GM19193 (cell line): ENCODE measurements around the gene KRT10.

Experiments used
- POLR2A ChIP-seq: IDR thresholded peaks from 4 replicates; pipeline ENCODE4 v1.6.1; 2011; ENCODE audit not compliant: insufficient read depth, insufficient read length; ENCODE audit errors: extremely low read depth

Gene KRT10

DNA sequence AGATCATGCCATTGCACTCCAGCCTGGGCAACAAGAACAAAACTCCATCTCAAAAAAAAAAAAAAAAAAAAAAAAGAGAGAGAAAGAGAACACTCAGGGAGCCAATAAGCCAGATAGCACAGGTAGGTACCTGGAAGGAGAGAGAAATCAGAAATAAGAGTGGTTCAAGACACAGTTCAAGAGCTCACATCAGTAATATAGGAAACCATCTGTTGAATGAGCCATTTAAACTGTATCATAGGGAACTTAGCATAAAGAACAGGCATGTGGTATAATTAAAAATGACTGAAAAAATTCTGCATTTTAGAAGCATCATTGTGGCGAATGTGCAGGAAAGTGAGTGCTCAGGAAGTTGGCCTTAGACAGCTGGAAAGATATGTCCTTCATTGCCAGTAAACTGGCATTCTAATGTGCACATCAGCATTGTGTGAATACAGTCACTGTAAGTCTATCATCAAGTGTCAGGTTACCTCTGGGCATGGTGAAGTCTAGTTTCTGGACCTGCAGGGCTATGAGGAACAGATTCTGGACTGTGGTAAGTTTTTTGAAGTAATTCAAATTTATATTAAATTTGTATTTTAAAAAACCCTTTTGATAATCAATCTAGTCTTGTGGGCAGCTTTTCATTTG, 24.2 kb upstream of the KRT10 start:
- no peak for TF ChIP-seq POLR2A

DNA sequence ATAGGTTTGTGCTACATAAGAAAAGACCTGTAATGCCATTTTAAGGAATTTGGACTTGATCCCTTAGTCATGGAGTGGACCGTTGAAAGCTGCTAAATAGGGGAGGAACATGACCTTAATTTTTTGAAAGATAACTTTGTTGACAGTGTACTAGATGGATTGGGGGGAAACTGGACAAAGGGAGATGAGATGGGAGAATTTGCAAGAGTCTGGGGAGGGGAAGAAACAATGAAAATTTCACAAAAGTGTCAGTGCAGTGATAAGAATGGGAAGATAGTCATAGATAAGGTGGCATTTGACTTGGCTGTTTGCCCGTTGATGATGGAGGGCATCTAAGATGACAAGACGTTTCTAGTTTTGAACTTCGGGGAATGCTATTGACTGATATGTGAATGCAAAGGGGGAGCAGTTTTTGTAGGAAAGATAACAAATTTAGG, 22.3 kb upstream of the KRT10 start:
- TF ChIP-seq POLR2A, result no peak

DNA sequence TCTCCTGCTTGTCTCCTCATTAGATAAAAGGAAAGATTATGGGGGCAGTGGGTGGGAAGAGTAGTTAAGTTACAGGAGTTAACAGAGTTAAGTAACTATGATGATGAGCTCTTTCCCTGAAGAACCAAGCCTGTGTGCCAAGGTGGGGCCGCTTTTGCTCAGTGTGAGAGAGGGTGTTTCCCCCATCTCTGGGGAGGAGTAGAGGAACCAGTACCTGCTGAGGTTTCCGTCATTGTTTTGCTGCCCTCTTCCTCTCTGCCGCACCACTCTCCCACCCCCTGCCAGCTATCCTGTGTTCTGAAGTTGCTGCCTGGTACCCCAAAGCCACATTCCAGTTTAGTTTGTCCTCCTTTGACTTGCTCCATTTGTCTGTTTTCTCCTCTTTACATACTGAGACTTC, 20.8 kb upstream of the KRT10 start:
- TF ChIP-seq POLR2A, result no peak

DNA sequence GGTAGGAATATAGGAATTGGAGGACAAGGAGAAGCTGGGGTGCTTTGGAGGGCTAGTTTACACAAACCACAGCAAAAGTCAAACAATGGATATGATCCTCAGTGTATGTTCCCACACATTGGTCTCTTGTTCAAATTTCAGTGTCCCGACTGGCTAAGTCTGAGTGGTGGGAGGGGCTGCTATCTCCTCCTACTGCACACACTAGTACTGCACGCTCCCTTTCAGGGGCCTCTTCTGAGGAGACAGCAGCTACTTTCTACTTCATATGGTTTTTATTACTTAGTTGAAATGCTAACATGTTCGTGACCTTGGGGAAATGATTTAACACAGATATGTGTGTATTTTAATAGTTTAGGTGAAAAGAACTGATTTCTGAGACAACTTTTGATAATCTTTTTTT, 18.8 kb upstream of the KRT10 start:
- TF ChIP-seq POLR2A, result no peak

DNA sequence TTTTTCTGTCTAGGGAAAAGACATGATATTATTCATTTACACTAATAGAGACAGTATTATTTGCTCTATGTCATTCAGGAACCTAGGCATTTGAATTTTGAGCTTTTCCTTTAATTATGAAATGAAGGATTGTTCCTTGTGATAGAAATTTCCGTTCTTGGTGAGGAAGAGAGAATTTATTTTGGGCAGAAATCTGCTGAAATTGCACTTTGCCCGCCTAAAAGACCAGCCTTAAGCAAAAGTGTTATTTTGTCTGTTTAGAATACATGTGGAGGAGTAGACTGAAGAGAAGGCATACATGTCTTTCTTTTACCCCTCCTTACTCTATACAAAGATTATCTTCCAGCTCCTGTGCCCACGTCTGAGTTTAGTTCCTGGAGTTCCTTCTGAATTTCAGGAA, 16.8 kb upstream of the KRT10 start:
- no peak for TF ChIP-seq POLR2A

DNA sequence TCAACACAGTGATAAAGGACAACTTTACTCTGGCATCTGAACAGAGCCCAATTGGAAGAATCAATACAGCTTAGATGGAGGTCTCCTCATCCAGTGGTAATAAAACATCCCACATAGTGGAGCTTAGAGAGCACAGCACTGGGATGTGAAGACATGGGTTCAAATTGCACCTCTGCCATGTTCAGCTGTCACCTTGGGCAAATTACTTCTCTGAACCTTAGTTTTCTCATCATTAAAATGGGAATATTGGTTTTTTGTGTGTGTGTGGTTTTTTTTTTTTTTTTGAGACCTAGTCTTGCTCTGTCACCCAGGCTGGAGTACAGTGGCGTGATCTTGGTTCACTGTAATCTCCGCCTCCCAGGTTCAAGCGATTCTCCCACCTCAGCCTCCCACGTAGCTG, 13.6 kb upstream of the KRT10 start:
- no peak for TF ChIP-seq POLR2A

DNA sequence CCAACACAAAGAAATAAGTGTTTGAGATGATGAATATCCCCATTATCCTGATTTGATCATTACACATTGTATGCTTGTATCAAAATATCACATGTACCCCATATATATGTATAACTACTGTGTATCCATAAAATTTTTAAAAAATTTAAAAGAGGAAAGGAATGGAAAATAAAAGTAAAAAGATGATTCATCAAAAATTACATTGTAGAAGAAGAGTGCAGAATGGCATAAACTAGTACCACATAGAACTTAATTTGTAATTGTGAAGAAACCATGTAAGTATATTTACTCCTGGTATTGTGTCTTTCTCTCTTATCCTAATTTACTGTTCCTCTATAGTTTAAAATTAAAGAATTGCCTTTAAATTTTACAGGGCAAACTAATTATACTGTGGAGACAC, 11.5 kb upstream of the KRT10 start:
- no peak for TF ChIP-seq POLR2A

DNA sequence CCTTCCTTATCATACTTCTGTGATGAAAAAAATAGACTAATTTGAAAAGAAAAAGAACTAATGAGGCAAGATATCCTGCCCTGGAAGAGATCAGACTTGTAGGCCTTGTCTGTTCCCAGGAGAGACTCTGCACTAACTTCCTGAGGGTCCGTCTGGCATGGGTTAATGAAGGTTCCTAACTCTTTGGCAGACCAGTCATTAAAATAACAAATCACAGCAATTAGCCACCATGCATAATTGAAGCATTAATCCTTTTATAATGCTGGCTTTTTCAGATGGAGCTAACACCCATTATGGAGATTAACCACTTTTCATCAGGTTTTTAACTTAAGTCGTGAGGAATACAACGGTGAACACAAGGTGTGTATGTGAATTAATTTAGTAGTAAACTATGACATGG, 10.4 kb upstream of the KRT10 start:
- TF ChIP-seq POLR2A, result no peak

DNA sequence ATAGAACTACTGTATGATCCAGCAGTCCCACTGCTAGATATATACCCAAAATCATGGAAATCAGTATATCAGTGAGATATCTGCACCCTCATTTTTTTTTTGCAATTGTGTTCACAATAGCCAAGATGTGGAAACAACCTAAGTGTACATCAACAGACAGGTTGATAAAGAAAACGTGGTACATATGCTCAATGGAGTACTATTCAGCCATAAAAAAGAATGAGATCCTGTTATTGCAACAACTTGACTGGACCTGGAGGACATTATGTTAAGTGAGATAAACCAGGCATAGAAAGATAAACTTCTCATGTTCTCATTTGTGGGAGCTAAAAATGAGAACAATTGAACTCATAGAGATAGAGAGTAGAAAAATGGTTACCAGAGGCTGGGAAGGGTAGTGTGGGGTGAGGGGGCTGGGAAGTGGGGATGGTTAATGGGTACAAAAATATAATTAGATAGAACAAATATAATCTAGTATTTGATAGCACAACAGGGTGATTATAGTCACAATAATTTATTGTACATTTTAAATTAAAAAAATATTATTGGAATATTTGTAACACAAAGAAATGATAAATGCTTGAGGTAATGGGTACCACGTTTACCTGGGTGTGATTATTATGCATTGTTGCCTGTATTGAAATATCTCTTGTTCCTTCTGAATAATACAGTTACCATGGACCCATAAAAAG, 7.8 kb upstream of the KRT10 start:
- TF ChIP-seq POLR2A, result no peak

DNA sequence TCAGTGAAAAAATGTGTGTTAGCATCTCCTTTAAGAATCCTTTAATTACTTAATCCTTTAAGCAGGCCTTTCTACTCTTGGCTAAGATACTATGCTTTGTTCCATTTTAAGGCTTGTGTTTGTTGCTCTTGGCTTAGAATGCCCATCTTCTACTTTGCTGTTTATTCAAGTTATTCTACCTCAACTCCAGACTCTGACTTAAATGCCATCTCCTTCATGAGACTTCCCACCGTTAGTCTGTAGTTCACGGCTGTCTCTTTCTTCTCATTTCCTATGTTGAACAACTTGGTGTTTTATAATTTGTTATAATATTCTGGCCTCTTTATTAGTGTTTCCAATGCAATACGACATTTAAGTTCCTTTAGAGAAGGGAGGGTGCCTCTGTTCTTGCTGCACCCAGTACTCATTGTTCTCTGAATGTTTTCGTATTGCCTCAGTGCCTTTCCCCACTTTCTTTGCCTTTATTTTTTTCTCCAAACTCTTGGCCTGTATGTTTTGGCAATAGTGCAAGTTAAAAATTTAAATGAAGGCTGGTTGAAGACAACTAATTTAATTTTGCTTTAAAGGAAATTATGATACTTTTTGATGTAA, 6.1 kb upstream of the KRT10 start:
- no peak for TF ChIP-seq POLR2A

DNA sequence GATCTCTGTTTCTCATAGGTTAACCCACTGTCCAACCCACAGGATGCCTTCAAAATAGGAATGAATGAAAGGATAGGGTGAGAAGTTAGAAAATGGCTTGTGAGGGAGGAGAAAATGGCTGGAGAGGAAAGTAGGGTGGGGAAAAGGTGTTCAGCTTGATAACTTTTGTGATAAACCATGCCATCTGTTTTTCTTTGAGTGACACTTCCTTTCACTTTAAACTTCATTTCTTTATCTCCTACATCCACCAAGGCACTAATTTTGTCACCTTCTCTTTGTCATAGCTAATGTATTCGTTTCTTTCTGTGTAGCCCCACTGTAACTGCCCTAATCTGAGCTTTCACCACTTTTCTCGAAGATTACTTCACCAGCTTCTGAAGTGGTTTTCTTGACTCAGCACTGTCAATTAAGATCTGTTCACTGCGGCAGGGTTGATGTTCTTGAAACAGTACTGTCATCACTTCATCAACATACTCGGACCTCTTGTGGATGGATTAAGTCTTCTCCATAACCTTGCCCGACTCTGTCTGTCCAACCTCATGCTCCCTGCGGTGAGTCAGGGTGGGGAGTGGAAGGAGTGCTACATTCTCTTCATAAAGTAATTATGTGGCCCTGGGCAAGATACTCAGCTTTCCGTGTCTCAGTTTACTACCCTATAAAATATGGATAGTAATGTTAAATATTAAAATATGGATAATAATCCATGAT, 5.5 kb upstream of the KRT10 start:
- no peak for TF ChIP-seq POLR2A

DNA sequence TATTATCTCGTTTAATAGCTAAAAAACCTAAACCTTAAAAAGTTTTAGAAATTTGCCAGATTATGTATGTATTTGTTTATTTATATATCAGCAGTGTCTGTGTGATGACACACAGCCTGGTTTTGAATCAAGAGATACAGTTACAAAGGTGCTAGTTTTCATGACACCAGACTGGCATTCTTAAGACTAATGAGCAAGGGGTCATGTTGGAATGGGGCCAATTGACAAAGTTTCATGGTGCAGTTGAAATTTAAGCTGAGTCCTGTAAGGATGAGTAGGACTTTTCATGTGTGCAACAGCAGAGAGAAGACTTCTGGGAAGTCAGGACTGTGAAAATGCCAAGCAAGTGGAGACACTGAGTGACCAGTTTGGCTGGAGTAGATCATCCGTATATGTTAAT, 3.2 kb upstream of the KRT10 start:
- no peak for TF ChIP-seq POLR2A

DNA sequence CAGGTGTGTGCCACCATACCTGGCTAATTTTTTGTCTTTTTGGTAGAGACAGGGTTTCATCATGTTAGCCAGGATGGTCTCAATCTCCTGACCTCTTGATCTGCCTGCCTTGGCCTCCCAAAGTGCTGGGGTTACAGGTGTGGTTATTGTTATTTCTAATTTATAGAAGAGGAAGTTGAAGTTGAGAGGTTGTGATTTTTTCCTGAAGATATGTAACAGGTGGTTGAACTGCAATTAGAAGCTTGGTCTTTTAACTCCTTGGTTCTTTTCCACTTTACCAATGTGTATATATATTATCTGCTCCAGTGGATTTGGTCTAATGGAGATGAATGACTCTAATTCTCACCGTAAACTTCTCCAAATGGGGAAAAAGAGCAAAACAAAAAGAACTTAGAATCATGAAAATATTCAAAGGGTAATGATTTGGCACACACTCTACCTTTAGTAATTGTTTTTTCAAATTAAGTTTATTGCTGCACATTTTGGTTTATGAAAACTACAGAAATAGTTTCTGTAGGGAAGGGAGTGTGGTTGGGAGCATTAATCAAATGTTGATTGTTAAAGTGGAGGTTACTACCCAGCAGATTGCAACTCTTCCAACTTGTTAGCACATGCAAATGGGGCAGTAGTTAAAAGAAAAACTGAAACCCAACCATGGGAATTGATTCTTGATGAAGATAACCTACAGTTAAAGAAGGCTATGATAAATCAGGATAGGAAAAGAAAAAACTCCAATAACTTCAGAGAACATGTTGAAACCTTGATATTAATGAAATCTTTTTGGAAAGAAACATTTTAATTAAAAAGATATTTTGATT, 1.8 kb upstream of the KRT10 start:
- TF ChIP-seq POLR2A, result no peak

DNA sequence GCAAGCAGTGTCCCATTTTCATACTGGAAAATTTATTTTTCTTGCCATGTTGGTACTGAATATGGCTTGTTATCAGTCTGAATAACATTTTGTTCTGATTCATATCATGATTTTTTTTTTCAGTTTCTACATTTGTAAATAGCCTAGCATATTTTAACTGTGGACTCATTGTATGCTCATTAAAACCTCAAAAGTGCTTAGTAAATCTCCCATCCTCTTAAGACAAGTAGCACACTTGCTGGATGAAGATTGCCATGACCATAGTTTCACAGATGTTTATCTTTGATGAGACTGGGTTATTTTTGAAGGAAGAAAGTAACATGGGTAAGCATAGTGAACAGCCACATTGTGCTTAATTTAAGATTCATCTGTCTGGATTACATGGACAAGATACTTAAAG, 878 bp downstream of the KRT10 start:
- TF ChIP-seq POLR2A, result no peak
